ENCODE data around the gene KRT35.

The KRT35 gene

GRCh38 chr17:41490000-41490990 is 9.3 kb upstream of the KRT35 start:
- no peak for DNase-seq (ENCODE audit: low read depth in 1 of 2, low spot score in 1 of 2)

- no peak for DNase-seq (ENCODE audit: low read depth in 1 of 2, low spot score in 1 of 2)
These were observed 8.6 kb upstream of the KRT35 start, which contains the start of gene KRT36 for GRCh38 chr17:41489531-41489930. KRT36 (minus strand) TSS chr17:41489910; CDS start chr17:41489864, 46 bp downstream.

- peak in 1 of 2 donors; percentile 9 for DNase-seq (ENCODE audit: low read depth in 1 of 2, low spot score in 1 of 2)
These were observed 6.0 kb upstream of the KRT35 start for GRCh38 chr17:41486809-41487530.

- DNase-seq (ENCODE audit: low read depth in 1 of 2, low spot score in 1 of 2): no peak
These were observed 5.4 kb upstream of the KRT35 start for GRCh38 chr17:41486316-41486715.

GRCh38 chr17:41484920-41485904 is 4.3 kb upstream of the KRT35 start:
- no peak for DNase-seq (ENCODE audit: low read depth in 1 of 2, low spot score in 1 of 2)

GRCh38 chr17:41483991-41484826 is 3.3 kb upstream of the KRT35 start:
- DNase-seq (ENCODE audit: low read depth in 1 of 2, low spot score in 1 of 2): no peak

GRCh38 chr17:41483531-41483930 is 2.6 kb upstream of the KRT35 start:
- no peak for DNase-seq (ENCODE audit: low read depth in 1 of 2, low spot score in 1 of 2)

- no peak for DNase-seq (ENCODE audit: low read depth in 1 of 2, low spot score in 1 of 2)
These were observed 370 bp downstream of the KRT35 start for GRCh38 chr17:41480581-41480980.

GRCh38 chr17:41480136-41480535 is 815 bp downstream of the KRT35 start:
- DNase-seq (ENCODE audit: low read depth in 1 of 2, low spot score in 1 of 2): no peak

- no peak for DNase-seq (ENCODE audit: low read depth in 1 of 2, low spot score in 1 of 2)
These were observed 2.7 kb downstream of the KRT35 start for GRCh38 chr17:41478237-41478636.

GRCh38 chr17:41476866-41477815 is 3.8 kb downstream of the KRT35 start:
- no peak for DNase-seq (ENCODE audit: low read depth in 1 of 2, low spot score in 1 of 2)

GRCh38 chr17:41475421-41475820 is 5.5 kb downstream of the KRT35 start:
- DNase-seq (ENCODE audit: low read depth in 1 of 2, low spot score in 1 of 2): no peak

- no peak for DNase-seq (ENCODE audit: low read depth in 1 of 2, low spot score in 1 of 2)
These were observed 6.1 kb downstream of the KRT35 start for GRCh38 chr17:41474863-41475262.

GRCh38 chr17:41468346-41468745 is 12.6 kb downstream of the KRT35 start:
- DNase-seq (ENCODE audit: low read depth in 1 of 2, low spot score in 1 of 2): no peak

- no peak for DNase-seq (ENCODE audit: low read depth in 1 of 2, low spot score in 1 of 2)
These were observed 13.4 kb downstream of the KRT35 start for GRCh38 chr17:41467561-41467960.

GRCh38 chr17:41466988-41467387 is 14.0 kb downstream of the KRT35 start, which contains the start of gene KRT32:
KRT32 (minus strand) TSS chr17:41467386; CDS start chr17:41467325, 61 bp downstream.
- DNase-seq (ENCODE audit: low read depth in 1 of 2, low spot score in 1 of 2): no peak

GRCh38 chr17:41464682-41465081 is 16.3 kb downstream of the KRT35 start:
- no peak for DNase-seq (ENCODE audit: low read depth in 1 of 2, low spot score in 1 of 2)

- DNase-seq (ENCODE audit: low read depth in 1 of 2, low spot score in 1 of 2): no peak
These were observed 16.8 kb downstream of the KRT35 start for GRCh38 chr17:41464173-41464572.

- DNase-seq (ENCODE audit: low read depth in 1 of 2, low spot score in 1 of 2): no peak
These were observed 17.2 kb downstream of the KRT35 start for GRCh38 chr17:41463746-41464145.

Data from stimulated activated CD4-positive, alpha-beta T cell treated with anti-CD3 and anti-CD28 coated beads, Interleukin-15, amount 100 ng/mL, for 1 hour (primary cell).